ENCODE data around the gene IGFBP5.

GRCh38 chr2:216700781-216701180, 5.4 kb upstream of the IGFBP5 start:
- no peak for TF ChIP-seq CTCF (conservative IDR thresholded peaks at IDR 0.05; ENCODE audit: low read length)
- TF ChIP-seq EZH2phosphoT487 (IDR thresholded peaks at IDR 0.05; ENCODE audit: borderline replicate concordance, low read depth, low read length): no peak
